Measurements from ENCODE around the gene C9orf78. TPM values are rescaled to one million over a fixed set of nuclear protein-coding genes. Genes with fewer than 3 reads are reported as not detected.

Gene C9orf78
- total and polyA plus RNA-seq, 9 of the 15 experiments (the other 6 are each of a cell fraction or from before 2014, with no cell fraction given): 94.6 to 266 (median 202) TPM

GRCh38 chr9:129848712-129849441, 13.8 kb upstream of the C9orf78 start (continued):
- TF ChIP-seq PCBP1 (IDR thresholded peaks at IDR 0.05; ENCODE audit: low read depth, low read length, poor library complexity, severe bottlenecking): no peak
- no peak for TF ChIP-seq MYNN (IDR thresholded peaks at IDR 0.05)
- no peak for TF ChIP-seq MYNN (CRISPR knock-in tag; IDR thresholded peaks at IDR 0.05)
- TF ChIP-seq CBFB (CRISPR knock-in tag; IDR thresholded peaks at IDR 0.05): no peak
- no peak for TF ChIP-seq PRDM10 (IDR thresholded peaks at IDR 0.05; ENCODE audit: partially characterized antibody)
- TF ChIP-seq CHD7 (IDR thresholded peaks at IDR 0.05; ENCODE audit: low read depth, low read length): no peak
